NCI-H524 treated with DMSO at 0.1 percent for 48 hours (cell line): ENCODE measurements around the gene MBTD1.
A peak's percentile ranks its signal among the peaks of the same experiment; 100 is the strongest.
"Not testable (repeated sequence)": the region's sequence is repeated elsewhere in the genome, so short reads cannot be mapped to it uniquely, and the experiment has no call there.

Experiments
- DNase-seq: peaks from one replicate; lab custom pipeline; 2025; lab: John Stamatoyannopoulos, UW

The MBTD1 gene

GRCh38 chr17:51259564-51260236 lies at the start of gene MBTD1:
Gene MBTD1 (minus strand): TSS chr17:51260049. CDS start chr17:51225161, 34,888 bp downstream.
- peak; percentile 83 for DNase-seq

- no peak for DNase-seq
These were observed 45.3 kb upstream of the MBTD1 start for GRCh38 chr17:51305182-51305581.

- DNase-seq = no peak
These were observed 40.0 kb upstream of the MBTD1 start for GRCh38 chr17:51299859-51300258.

GRCh38 chr17:51298508-51299371 lies 38.9 kb upstream of the MBTD1 start:
- DNase-seq = no peak

GRCh38 chr17:51294338-51294737 lies 34.5 kb upstream of the MBTD1 start:
- DNase-seq = not testable (repeated sequence)

GRCh38 chr17:51289696-51290111 lies 29.9 kb upstream of the MBTD1 start:
- DNase-seq = no peak

- no peak for DNase-seq
These were observed 27.6 kb upstream of the MBTD1 start for GRCh38 chr17:51287412-51287811.

GRCh38 chr17:51279183-51279582 lies 19.3 kb upstream of the MBTD1 start:
- DNase-seq = no peak

- no peak for DNase-seq
These were observed 15.5 kb upstream of the MBTD1 start for GRCh38 chr17:51275381-51275780.

GRCh38 chr17:51272812-51273211 lies 13.0 kb upstream of the MBTD1 start:
- no peak for DNase-seq

GRCh38 chr17:51270636-51271035 lies 10.8 kb upstream of the MBTD1 start:
- DNase-seq = no peak

GRCh38 chr17:51269991-51270390 lies 10.1 kb upstream of the MBTD1 start:
- DNase-seq = no peak

GRCh38 chr17:51264466-51264865 lies 4.6 kb upstream of the MBTD1 start:
- DNase-seq = not testable (repeated sequence)

- no peak for DNase-seq
These were observed 3.2 kb upstream of the MBTD1 start for GRCh38 chr17:51263006-51263405.

- DNase-seq = no peak
These were observed 1.4 kb upstream of the MBTD1 start for GRCh38 chr17:51261024-51261963.

- DNase-seq = peak; percentile 83
These were observed 581 bp upstream of the MBTD1 start, which contains the start of gene UTP18 for GRCh38 chr17:51260237-51261023. Gene UTP18 (plus strand): TSS chr17:51260546. CDS start chr17:51260585, 39 bp downstream.

GRCh38 chr17:51258756-51259563 lies 889 bp downstream of the MBTD1 start:
- no peak for DNase-seq

GRCh38 chr17:51257150-51258081 lies 2.4 kb downstream of the MBTD1 start:
- no peak for DNase-seq

GRCh38 chr17:51256101-51256500 lies 3.7 kb downstream of the MBTD1 start:
- no peak for DNase-seq
